HepG2 (cell line): ENCODE measurements around the gene RUSC1. TPM values are rescaled to one million over a fixed set of nuclear protein-coding genes. Genes with fewer than 3 reads are reported as not detected.

Source experiments
- CENPT ChIP-seq: sonication (generic); formaldehyde crosslinking; IDR thresholded peaks from 2 replicates; pipeline ENCODE4 v1.8.0; 2022; ENCODE audit warnings: low read depth, mild to moderate bottlenecking, moderate library complexity, missing genetic modification reagents
- CREB1 ChIP-seq, 2 experiments: fragments of 450-650 bp in 1 of 2; IDR thresholded peaks; 2 replicates each; pipeline ENCODE4 v1.6.1; 2016 to 2017; ENCODE audit warnings: control low read depth in 1 of 2, mild to moderate bottlenecking in 1 of 2, missing compliant biosample characterization in 1 of 2, missing genetic modification characterization in 1 of 2
- ELK4 ChIP-seq: sonication (generic); formaldehyde crosslinking; IDR thresholded peaks from 2 replicates; pipeline ENCODE4 v1.9.0; 2021; ENCODE audit warnings: missing genetic modification reagents, borderline replicate concordance
- EP300 ChIP-seq, 3 experiments: sonication (generic) in 1 of 3; formaldehyde crosslinking in 1 of 3; IDR thresholded peaks; 2 replicates each; pipeline versions ENCODE4 v1.5.1 to v1.6.1; 2011 to 2020; ENCODE audit warnings: low read depth in 2 of 3, low read length in 2 of 3, borderline replicate concordance in 1 of 3, improper control_type of control experiment in 1 of 3, mild to moderate bottlenecking in 1 of 3, missing genetic modification reagents in 1 of 3, moderate library complexity in 1 of 3
- FOXA1 ChIP-seq, 2 experiments: fragments of 450-650 bp in 1 of 2; sonication (generic) in 1 of 2; formaldehyde crosslinking in 1 of 2; IDR thresholded peaks; 2 replicates each; pipeline versions ENCODE4 v1.4.0 to v1.6.1; 2016 to 2020; ENCODE audit warnings: missing genetic modification reagents in 1 of 2
- GTF3A ChIP-seq: sonication (generic); formaldehyde crosslinking; conservative IDR thresholded peaks from 2 replicates; pipeline ENCODE4 v1.4.0; 2020; ENCODE audit warnings: mild to moderate bottlenecking, missing genetic modification reagents
- HHEX ChIP-seq: IDR thresholded peaks from 2 replicates; pipeline ENCODE4 v1.6.1; 2016; ENCODE audit warnings: control low read depth
- HMG20B ChIP-seq: conservative IDR thresholded peaks from 2 replicates; pipeline ENCODE4 v1.6.1; 2016; ENCODE audit warnings: missing genetic modification reagents, missing compliant biosample characterization
- KDM3A ChIP-seq: IDR thresholded peaks from 2 replicates; pipeline ENCODE4 v1.6.1; 2018; ENCODE audit warnings: low read depth, missing compliant biosample characterization
- KLF13 ChIP-seq: sonication (generic); formaldehyde crosslinking; IDR thresholded peaks from 2 replicates; pipeline ENCODE4 v1.4.0; 2020; ENCODE audit warnings: mild to moderate bottlenecking, missing genetic modification reagents
- NFATC3 ChIP-seq: sonication (generic); formaldehyde crosslinking; IDR thresholded peaks from 2 replicates; pipeline ENCODE4 v1.5.1; 2020; ENCODE audit warnings: mild to moderate bottlenecking, missing genetic modification reagents
- NFIC ChIP-seq: IDR thresholded peaks from 2 replicates; pipeline ENCODE4 v1.6.1; 2012; ENCODE audit warnings: mild to moderate bottlenecking, low read length, inconsistent platforms
- NR2F2 ChIP-seq: IDR thresholded peaks from 2 replicates; pipeline ENCODE4 v1.6.1; 2012; ENCODE audit warnings: low read depth, inconsistent platforms, borderline replicate concordance
- ONECUT2 ChIP-seq: sonication (generic); formaldehyde crosslinking; IDR thresholded peaks from 2 replicates; pipeline ENCODE4 v1.4.0; 2020; ENCODE audit warnings: missing genetic modification reagents
- RBAK ChIP-seq: sonication (generic); formaldehyde crosslinking; IDR thresholded peaks from 2 replicates; pipeline ENCODE4 v1.5.1; 2020; ENCODE audit warnings: mild to moderate bottlenecking, missing genetic modification reagents
- SOX13 ChIP-seq, 3 experiments: fragments of 450-650 bp in 1 of 3; sonication (generic) in 1 of 3; formaldehyde crosslinking in 1 of 3; IDR thresholded peaks in 2 of 3; conservative IDR thresholded peaks in 1 of 3; 2 replicates each; pipeline versions ENCODE4 v1.5.0 to v1.6.1; 2016 to 2020; ENCODE audit warnings: antibody characterized with exemption in 1 of 3, mild to moderate bottlenecking in 1 of 3, missing compliant biosample characterization in 1 of 3, missing genetic modification reagents in 1 of 3, moderate library complexity in 1 of 3
- TOPORS ChIP-seq: sonication (generic); formaldehyde crosslinking; IDR thresholded peaks from 2 replicates; pipeline ENCODE4 v1.8.0; 2023; ENCODE audit warnings: mild to moderate bottlenecking, missing genetic modification reagents
- ZFYVE20 ChIP-seq: sonication (generic); formaldehyde crosslinking; IDR thresholded peaks from 2 replicates; pipeline ENCODE4 v1.8.0; 2023; ENCODE audit warnings: low read depth, mild to moderate bottlenecking, moderate library complexity, missing genetic modification reagents, borderline replicate concordance
- ZNF274 ChIP-seq: sonication (generic); formaldehyde crosslinking; IDR thresholded peaks from 2 replicates; pipeline ENCODE4 v1.5.1; 2020; ENCODE audit warnings: mild to moderate bottlenecking, missing genetic modification reagents
- ZNF292 ChIP-seq: sonication (generic); formaldehyde crosslinking; IDR thresholded peaks from 2 replicates; pipeline ENCODE4 v1.8.1; 2022; ENCODE audit warnings: mild to moderate bottlenecking, low read depth, missing genetic modification reagents, borderline replicate concordance
- ZNF510 ChIP-seq: sonication (generic); formaldehyde crosslinking; IDR thresholded peaks from 2 replicates; pipeline ENCODE4 v1.4.0; 2020; ENCODE audit warnings: low read depth, mild to moderate bottlenecking, missing genetic modification reagents
- ZNF616 ChIP-seq: sonication (generic); formaldehyde crosslinking; IDR thresholded peaks from 2 replicates; pipeline ENCODE4 v1.5.0; 2020; ENCODE audit warnings: low read depth, mild to moderate bottlenecking, missing genetic modification reagents
- ZNF800 ChIP-seq: sonication (generic); formaldehyde crosslinking; IDR thresholded peaks from 2 replicates; pipeline ENCODE4 v1.4.0; 2020; ENCODE audit warnings: missing genetic modification reagents
- ZNF839 ChIP-seq: sonication (generic); formaldehyde crosslinking; IDR thresholded peaks from 2 replicates; pipeline ENCODE4 v1.4.0; 2020; ENCODE audit warnings: missing genetic modification reagents, mild to moderate bottlenecking, borderline replicate concordance
- ZSCAN12 ChIP-seq: sonication (generic); formaldehyde crosslinking; IDR thresholded peaks from 2 replicates; pipeline ENCODE4 v1.9.0; 2021; ENCODE audit warnings: mild to moderate bottlenecking, missing genetic modification reagents
- polyA plus RNA-seq, 8 experiments: library from polyadenylated mRNA; depleted of rRNA in 3 of 8; stranded (reverse) in 7 of 8; unstranded in 1 of 8; fragments of >200 nt; fragmentation: Illumina TruSeq in 4 of 8; extraction: Trizol in 4 of 8; gene quantifications; 2 replicates each; pipeline versions ENCODE4 v1.2.1 to v1.2.3, GENCODE V29; 2011 to 2016; ENCODE audit warnings: low read depth in 4 of 8, missing spikeins in 1 of 8, mixed read lengths in 1 of 8; ENCODE audit not compliant: insufficient read depth in 1 of 8
- total RNA-seq, 5 experiments: library from RNA; depleted of rRNA; stranded (reverse); fragments of >200 nt; fragmentation: Illumina TruSeq; extraction: Trizol; gene quantifications; 2 replicates each; pipeline ENCODE4 v1.2.3, GENCODE V29; 2016; ENCODE audit warnings: low read depth in 1 of 5

Gene RUSC1
- total and polyA plus RNA-seq, 2 of the 13 experiments (the other 11 are each of a cell fraction or from before 2014, with no cell fraction given) = 18.7 to 20.4 TPM

GRCh38 chr1:155300553-155301329 is 20.0 kb upstream of the RUSC1 start (continued):
- TF ChIP-seq HMG20B (peak; percentile 54; the same call in 1 of the 2 replicates), ZNF800 (CRISPR knock-in tag) (peak; percentile 76; the same call in 1 of the 2 replicates), ZFYVE20 (CRISPR knock-in tag) (no peak), ZNF274 (CRISPR knock-in tag) (peak; percentile 90), NFATC3 (CRISPR knock-in tag) (no peak), FOXA1 (IDR thresholded peaks at IDR 0.05) (no peak), FOXA1 (CRISPR knock-in tag; IDR thresholded peaks at IDR 0.05) (0 out of 2 replicates have a peak, but pooled peaks have one; percentile 10), ZNF616 (CRISPR knock-in tag) (no peak; the same call in 1 of the 2 replicates), HHEX (CRISPR knock-in tag) (no peak), ONECUT2 (no peak), NR2F2 (no peak), ZNF292 (CRISPR knock-in tag) (peak; percentile 89; the same call in 1 of the 2 replicates), GTF3A (CRISPR knock-in tag) (no peak), ZNF839 (CRISPR knock-in tag) (no peak), EP300 (IDR thresholded peaks at IDR 0.05; ENCODE audit: low read depth in 2 of 2, low read length in 2 of 2) (peak in 1 of 2 experiments; percentile 70; a peak in 2 of 4 replicates), EP300 (CRISPR knock-in tag; IDR thresholded peaks at IDR 0.05; ENCODE audit: borderline replicate concordance) (peak; percentile 63), CREB1 (IDR thresholded peaks at IDR 0.05) (no peak), CREB1 (CRISPR knock-in tag; IDR thresholded peaks at IDR 0.05) (no peak), CENPT (no peak), ZNF510 (0 out of 2 replicates have a peak, but pooled peaks have one; percentile 73), NFIC (peak; percentile 23; the same call in 1 of the 2 replicates), TOPORS (peak; percentile 60; the same call in 1 of the 2 replicates), ZSCAN12 (CRISPR knock-in tag) (no peak), KDM3A (CRISPR knock-in tag) (peak; percentile 89; the same call in 1 of the 2 replicates), RBAK (CRISPR knock-in tag) (no peak), KLF13 (no peak), SOX13 (IDR thresholded peaks at IDR 0.05) (no peak), SOX13 (CRISPR knock-in tag; conservative IDR thresholded peaks at IDR 0.05 in 1 of 2, IDR thresholded peaks at IDR 0.05 in 1 of 2) (peak in 1 of 2 experiments; percentile 69; a peak in 2 of 4 replicates), ELK4 (CRISPR knock-in tag) (no peak)
